HG03025 (cell line): ENCODE data around the gene PLPP2.

Experiments
- ATAC-seq: cut with Tn5 transposase; IDR thresholded peaks from one replicate; pipeline ENCODE4 v1.9.1; 2021; ENCODE audit warnings: mild to moderate bottlenecking, moderate library complexity; ENCODE audit not compliant: unreplicated experiment, low FRiP score

The PLPP2 gene

DNA sequence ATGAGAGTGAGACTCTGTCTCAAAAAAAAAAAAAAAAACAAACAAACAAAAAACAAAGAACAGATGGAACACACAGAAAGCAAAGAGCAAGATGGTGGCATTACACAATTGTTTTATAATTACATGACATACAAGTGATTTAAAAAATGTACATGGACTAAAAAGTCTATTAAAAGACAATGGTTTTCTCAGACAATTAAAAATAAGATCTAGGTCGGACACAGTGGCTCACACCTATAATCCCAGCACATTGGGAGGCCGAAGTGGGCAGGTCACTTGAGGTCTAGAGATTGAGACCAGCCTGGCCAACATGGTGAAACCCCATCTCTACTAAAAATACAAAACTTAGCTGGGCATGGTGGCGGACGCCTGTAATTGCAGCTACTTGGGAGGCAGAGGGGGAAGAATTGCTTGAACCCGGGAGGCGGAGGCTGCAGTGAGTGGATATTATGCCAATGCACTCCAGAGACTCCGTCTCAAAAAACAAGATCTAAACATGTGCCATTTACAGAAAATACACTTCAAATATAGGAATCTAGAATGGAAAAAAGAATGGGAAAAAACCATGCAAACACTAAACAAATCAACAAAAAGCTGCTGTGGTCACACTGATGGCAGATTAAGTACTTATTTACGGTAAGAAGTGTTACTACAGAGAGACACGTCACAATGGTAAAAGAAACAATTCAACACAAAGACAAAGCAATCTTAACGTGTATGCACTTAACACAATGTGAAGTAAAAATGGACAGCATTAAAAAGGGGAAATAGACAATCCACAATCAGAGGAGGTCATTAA is 26.7 kb upstream of the PLPP2 start:
- ATAC-seq = no peak

- ATAC-seq = no peak
Measured at GRCh38 chr19:315811-316210, 24.6 kb upstream of the PLPP2 start.

GRCh38 chr19:313988-314815 is 23.0 kb upstream of the PLPP2 start:
- no peak for ATAC-seq

DNA sequence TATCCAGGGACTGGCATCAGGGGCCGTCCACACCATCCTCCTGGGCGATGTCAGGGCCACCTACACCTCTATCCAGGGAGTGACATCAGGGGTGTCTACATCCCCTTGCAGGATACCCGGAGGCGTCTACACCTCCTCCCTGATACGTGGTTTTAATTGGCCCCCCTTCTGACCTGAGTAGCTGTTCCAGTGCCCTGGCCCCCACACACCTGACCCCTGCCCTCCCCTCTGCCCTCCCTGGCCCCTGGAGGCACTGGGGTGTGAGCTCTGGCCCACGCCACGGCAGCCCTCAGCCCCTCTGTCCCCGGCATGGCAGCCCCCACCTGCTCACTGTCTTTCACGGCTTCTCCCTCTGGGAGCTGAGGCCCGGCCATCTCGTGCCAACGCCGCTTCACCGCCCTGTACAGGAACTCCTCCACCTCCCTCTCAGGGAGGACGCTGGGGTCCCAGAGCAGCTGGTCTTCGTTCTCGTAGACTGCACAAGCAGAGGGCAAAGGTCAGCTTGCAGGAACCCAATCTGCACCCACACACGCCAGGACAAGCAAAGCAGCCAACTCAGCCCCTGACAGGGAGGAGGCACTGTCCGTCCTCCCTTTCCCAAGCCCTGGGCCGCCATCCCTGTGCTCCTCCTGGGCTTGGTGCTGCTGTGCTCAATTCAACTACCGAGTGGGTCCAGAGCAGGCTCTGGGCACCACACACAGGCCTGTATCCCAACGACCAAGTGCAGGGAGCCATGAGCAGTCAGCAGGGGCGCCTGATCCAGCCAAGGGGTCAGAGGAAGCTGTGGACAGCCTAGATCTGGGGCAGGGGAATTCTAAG is 22.2 kb upstream of the PLPP2 start:
- no peak for ATAC-seq

DNA sequence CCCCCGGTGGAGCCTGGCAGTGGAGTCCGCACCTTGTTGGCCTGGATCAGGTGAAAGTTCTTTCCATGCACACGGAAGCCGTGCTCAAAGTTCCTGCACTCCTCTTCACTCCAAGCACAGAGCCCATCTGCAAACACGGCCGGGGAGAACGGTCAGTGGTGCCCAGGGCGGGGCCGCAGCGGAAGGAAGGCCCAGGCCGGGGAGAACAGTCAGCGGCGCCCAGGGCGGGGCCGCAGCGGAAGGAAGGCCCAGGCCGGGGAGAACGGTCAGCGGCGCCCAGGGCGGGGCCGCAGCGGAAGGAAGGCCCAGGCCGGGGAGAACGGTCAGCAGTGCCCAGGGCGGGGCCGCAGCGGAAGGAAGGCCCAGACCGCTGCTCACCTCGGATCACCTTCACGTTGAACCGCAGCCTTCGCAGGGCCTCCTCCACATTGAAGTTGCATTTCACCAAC is 20.6 kb upstream of the PLPP2 start:
- ATAC-seq = no peak

DNA sequence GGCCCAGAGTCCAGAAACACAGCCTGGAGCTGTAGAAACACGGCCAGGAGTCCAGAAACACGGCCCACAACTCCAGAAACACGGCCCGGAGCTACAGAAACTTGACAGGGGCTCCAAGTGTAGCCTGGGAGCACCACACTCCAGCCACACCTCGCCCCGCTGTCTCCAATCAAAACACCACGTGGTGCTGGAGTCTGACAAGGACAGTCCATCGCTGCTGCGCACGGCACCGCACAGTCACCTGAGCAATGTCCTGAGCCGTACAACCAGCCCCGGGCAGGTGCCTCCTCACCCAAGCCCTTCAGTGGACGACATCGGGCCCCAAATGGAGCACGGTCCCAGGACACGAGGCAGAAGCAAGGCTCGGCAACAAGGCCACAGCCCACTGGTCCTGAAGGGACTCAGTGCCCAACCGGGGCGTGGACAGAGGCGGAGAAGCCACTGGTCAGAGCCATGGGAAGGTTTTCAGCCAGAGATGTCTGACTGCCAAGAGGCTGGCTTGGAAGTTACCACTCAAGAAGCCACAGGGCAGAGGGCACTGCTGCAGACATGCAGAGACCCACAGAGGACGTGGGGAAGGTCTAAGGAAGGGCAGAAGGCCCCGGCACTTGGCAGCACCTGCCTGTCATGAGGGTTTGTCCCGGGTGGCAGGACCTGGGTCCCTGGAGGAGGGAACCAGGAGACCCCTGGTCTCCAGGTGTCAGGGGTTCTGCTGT is 19.7 kb upstream of the PLPP2 start:
- ATAC-seq = no peak

GRCh38 chr19:310141-310651 is 19.0 kb upstream of the PLPP2 start:
- no peak for ATAC-seq

DNA sequence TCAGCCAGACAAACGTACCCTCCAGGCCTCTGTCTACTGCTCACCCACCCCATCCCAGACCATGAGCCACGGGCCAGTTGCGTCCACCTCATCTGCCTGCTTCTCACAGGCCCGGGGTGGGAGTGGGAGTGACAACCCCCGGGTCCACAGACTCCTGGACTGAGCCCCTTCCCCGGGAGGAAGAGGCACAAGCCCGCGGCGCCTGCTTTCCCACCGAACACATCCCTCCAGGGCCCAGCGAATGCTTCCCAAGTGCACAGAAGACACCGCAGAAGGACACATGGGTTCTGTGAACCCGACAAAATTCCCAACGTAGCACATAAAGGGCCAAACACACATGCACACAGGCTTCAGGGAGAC is 18.0 kb upstream of the PLPP2 start:
- ATAC-seq = no peak

DNA sequence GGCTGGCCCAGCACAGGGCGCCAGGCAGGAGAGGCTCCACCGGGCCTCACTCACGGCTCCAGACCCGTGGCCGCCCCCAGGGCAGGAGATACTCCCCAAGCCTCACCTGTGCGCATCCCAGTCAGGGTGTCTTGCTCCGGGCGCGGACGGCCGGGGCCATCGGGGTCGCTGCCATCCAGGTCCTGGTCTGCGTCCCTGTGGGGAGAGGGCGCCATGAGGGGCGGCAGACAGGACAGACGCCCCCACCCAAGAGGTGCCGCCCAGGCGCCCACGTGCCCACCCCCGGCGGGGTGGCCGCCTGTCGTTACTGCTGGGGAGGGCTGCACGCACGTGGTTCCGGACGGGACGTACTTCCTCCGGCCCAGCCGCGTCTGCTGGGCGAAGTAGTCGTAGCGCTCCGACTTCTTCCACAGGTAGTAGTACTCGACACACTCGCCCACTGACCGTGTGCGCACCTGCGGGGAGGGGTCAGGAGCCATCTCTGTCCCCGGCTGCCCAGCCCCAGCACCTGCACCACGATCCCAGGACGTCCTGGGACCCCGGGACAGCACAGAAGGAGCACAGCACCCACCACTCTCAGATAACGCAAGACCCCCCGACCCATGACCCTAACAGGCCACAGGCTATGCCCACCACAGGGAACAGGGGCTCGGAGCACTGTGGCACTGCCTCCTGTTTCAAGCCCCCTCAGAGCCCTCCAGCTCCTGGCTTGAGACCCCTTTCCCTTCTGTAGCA is 17.4 kb upstream of the PLPP2 start:
- no peak for ATAC-seq

- no peak for ATAC-seq
Measured at GRCh38 chr19:307793-308420, 16.7 kb upstream of the PLPP2 start.

DNA sequence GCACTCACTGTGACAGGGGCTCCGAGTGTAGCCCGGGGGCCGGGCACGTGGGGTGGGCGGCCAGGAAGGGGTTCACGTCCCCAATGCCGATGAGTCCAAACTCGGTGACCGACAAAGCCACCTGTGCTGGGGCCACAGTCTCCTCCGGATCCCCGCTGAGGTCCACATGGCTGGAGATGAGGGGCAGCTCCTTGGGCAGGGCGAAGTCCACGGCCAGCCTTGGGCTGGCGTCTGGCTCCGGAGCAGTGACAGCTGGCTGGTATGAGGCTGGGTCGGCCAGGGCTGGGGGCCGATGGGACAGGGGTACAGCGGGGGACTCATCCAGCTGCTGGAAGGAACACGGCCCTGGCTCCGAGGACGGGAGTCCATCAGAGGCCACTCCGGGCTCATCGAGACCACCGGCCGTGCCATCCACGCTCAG is 15.9 kb upstream of the PLPP2 start:
- no peak for ATAC-seq

DNA sequence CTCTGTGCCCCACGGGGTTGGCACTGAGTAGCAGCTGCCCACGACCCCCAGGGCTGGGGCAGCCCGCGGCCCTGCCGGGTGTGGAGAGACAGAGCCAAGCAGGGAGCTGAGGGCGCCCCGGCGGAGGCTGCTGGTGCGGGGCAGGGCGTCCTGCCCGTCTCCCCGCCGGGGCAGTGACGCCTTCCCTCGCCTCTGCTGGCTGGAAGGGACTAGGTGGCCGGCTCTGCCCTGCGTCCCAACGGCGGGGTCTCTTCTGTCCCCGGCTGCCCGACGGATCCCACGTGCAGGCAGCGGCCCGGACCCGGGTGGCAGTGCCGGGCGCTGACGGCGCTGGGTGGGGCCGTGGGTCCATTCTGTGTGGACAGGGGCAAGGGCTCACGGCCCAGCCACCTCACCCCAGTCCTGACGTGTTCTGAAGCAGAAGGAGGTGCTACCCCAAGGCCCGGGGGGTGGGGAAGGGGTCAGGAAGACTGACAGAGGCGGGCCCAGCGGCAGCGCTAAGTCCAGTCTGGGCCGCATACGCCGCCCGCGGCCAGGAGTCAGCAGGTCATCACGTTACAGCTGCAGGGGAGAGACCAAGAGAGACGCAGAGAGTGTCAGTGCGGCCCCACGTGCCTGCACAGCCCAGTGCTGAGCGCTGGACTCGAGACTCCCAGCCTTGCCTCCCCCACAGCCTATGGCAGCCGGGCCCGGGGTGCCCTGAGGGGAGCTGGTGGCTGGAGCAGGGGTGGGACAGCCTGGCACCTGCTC is 15.1 kb upstream of the PLPP2 start:
- ATAC-seq = no peak

GRCh38 chr19:305240-306150 is 14.3 kb upstream of the PLPP2 start:
- ATAC-seq = no peak

GRCh38 chr19:296476-297225 is 5.4 kb upstream of the PLPP2 start:
- ATAC-seq = no peak

DNA sequence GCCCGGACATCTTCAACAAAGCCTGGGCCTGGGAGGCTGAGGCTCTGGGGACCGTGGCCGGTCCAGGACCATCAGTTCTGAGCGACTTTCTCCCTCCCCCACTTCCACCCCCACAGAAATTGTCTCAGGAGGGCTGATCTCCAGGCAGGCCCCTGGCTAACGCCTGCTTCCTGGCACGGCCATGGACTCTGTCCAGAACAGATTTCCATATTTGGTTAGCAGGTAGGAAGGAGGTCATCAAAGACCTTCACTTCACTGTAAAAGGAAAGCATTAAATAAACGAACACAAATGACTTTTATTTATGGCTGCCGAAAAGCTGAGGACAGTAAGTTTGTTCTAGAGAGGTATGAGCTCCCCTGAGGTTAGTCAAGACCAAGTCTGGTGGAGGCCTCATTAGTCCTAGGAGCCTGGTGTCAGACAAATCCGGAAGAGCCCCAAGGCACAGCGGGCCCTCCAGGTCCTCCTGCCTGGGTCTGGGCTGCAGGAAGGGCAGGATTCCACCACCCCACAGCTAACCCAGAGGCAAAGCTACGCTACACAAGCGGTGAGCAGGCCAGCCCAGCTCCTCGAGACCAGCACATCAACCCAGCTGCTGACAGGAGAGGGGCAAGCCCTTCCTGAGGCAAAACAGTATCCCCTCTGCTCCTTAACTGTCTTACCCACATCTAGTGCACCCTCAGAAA is 4.6 kb upstream of the PLPP2 start:
- ATAC-seq = no peak
